Measurements from ENCODE around the gene DHRS2.
"Not testable (repeated sequence)": the region's sequence is repeated elsewhere in the genome, so short reads cannot be mapped to it uniquely, and the experiment has no call there.

Gene DHRS2

DNA sequence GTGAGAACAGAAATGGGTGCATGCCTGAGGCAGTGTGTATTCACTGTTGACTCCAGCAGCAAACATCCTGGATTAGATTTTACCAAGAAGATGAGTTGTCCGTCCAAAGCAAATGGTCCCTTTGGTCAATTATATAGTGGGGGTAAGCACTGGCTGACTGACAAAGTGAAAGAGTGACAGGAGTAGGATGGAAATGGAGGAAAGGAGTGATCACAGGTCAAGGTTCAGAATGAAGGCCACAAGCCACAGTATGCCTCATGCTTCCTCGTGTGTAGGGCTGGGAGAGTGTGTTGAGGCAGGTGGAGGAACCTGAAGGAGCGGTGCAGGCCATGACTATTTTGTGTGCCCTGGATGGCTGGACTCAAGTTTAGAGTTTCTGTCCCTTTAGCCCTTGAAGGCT, 14.3 kb downstream of the DHRS2 start:
- no peak for DNase-seq

DNA sequence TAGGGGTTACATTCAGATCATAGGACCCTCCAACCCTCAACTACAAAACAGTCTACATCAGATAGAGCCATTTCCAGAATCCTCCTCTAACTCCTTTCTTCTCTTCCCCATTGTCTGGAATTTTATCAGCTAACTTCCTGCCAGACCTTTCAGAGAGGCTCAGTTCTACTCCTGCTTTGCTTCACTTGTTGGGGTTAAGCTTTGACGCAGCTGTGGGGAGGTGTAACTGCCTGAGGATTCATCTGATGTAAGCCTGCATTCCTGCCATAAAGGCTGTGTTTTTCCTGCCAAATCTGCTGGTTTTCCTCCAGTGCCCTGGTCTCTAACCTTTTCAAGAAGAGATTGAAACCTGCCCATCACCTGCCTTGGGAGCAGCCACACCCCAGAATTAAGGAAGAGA, 16.9 kb downstream of the DHRS2 start:
- no peak for DNase-seq

DNA sequence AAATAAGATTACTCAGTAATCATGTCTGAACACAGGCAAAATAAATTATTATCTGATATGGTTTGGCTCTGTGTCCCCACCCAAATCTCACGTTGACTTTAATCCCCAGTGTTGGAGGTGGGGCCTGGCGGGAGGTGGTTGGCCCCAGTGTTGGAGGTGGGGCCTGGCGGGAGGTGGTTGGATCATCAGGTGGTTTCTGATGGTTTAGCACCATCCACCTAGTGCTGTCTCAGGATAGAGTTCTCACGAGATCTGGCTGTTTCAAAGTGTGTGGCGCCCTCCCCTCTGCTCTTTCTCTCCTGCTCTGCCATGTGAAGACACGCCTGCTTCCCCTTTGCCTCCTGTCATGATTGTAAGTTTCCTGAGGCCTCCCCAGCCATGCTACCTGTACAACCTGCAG, 18.1 kb downstream of the DHRS2 start:
- DNase-seq, result no peak

DNA sequence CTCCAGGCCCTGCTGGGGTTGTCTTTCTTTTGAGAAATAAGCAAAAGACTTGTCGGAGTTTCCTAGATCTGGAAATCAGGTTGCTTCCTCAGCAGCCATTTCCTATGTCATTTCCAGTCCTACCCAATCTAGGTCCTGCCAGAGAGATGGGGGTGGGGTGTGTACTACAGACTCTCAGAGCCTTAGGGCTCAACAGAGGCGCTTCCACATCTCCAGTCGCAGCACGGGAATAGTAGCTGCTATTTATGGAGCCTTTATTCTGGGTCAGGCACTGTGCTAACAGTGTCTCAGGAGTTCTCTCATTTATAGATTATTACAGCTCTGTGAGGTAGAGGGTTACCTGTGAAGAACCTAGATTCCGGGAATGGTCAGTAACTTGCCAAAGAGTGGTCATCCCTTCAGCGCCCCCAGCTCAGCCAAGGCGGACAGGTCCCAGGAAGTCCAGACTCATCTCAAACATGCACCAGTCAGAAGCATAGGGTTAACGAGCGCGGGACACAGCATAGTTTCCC, 21.9 kb downstream of the DHRS2 start:
- DNase-seq, result no peak

DNA sequence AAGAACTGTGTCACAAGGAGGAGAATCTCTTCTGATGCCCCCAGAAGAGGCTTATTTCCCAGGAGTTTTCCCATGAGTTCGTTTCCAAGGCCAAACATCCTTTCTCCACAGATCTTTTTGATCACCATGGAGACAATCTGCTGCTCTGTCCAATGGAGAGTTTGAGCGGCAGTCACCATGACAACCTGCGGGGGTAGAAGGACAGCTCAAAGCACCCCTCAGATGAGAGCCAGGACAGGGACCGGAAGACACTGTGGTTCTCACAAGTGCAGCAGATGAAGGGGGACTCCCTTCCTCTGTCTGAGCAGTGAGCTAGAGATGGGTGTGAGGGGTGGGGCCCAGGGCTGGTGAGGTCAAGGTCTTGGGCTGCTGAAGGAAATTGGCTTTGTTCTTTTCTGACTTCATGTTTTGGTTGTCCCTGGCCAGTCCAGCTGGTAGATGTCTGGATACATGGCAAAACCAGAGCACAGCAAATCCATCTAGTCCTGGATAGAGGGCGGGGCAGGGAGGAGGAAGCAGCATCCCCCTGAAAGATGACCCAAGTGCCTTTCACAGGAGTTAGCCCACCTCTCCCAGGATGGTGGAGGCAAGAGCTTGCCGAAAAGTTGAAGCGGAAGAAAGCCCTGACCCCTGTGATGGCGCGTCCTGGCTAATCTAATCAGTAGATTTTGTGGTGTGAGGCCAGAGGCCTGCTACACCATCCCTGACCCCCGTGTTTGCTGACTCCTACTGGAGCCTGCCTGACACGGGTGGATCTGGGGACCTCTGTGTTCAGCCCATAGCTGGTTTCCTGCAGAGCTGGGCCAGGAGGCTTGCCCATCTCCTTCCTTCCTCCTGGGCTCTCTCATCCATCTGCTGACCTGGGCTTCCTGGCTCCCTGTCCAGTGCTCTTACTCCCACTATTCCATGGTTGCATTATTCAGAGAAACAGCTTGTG, 24.4 kb downstream of the DHRS2 start:
- DNase-seq, result no peak

DNA sequence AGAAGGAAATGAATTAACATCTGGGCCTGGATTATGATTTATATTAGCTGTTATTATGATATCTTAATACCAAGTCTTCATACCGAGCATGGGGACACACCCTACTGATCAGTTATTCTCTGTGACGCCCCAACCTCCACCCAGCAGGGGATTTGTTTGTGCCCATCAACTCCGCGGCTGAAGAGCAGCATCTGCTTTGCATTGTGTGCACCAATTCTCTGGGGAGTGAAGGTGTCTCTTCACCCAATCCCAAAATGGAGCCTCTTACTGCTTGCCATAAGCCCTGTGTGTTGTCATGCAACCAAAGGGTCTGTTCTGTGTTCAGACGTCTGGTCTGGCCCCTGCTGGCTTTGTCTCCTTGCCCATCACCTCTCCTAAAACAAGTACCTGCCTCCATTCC, 25.4 kb downstream of the DHRS2 start:
- no peak for DNase-seq

DNA sequence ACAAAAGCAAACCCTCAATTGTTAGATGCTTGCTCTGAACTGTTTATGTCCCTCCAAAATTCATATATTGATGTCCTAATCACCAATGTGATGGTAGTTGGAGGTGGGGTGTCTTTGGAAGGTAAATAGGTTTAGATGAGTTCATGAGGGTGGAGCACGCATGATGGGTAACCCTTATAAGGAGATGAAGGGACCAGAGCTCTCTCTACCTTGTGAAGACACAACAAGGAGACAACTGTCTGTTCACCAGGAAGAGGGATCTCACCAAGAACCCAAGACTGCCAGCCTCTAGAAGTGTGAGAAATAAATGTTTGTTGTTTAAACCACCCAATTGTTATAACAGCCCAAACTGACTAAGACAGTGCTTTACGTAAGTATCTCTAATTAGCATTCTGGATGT, 27.0 kb downstream of the DHRS2 start:
- no peak for DNase-seq

DNA sequence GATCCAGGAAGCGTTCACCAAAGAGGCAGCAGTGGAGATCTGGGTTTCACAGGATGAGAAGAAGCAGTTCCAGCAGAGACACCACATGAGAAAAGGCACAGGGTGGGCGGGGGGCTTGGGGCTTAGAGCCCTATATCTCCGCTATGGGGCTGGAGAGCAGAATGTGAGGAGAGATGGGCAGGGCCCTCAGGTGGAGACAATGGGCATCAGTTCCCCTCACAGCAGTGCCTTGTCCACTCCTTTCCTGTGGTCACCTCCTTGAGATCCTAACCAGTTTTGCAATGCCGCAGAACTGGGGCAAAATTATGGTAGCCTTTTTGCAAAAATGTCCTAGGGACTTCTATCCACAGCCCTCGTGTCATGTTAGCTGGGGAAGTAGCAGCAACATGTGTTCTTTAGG, 27.5 kb downstream of the DHRS2 start:
- DNase-seq, result no peak

DNA sequence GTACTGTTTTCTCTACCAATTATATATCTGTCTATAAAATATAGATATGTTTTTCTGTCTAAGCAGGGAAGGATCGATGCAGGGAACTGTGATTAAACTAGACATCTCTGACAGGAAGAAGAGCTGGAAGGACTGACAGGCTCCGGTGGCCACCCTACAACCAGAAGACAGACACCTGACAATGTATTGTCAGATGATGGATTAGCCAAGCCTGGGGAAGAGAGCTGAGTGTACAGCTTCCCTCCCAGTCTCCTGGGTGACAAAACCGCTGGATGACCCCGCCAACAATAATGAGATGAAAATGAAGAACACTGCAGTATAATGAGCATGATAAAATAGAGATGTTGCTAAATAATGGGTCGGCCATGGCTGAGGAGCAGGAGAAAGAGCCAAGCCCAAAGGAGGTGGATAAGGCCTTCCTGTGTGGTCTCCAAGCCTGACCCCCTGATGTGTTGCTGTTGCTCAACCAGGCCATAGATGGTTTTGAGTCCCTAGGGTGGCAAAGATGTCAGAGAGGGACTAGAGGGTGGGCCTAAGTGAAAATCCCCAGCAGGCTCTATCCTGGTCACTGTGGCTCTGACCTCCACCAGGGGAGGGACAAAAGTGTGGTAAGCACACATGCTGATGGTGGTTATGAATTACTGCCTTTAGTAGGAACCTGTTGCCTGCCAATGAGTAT, 28.2 kb downstream of the DHRS2 start:
- DNase-seq, result no peak

DNA sequence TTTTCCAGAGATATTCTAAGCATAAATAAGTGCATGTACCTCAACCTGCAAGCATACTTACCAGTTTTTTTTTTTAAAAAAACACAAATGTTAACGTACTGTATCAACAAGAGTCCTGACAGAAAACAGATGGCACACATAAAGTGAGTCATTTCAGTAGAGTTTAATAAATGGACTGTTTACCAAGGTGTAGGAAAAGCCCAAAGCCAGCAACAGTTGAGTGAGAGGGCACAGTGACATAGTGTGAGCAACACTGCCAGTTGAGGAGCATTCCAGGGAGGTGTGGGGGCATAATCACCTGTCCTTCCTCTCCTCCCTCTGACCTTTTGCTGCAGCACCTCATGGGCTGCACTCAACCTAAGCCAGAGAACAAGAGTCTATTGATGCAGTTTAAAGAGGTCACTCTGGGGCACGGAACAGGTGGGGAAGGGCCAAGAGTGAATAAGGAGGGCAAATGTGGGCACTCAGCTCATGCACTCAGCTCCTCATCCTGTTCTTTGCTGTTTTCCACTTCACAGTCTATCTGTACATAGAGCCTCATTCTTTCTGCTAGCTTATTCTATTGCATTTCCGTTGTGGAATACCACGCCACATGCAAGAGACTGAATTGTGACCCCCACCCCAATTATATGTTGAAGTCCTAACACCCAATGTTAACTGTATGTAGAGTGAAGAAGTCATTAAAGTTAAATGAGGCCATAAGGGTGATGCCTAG, 29.3 kb downstream of the DHRS2 start:
- DNase-seq, result no peak

DNA sequence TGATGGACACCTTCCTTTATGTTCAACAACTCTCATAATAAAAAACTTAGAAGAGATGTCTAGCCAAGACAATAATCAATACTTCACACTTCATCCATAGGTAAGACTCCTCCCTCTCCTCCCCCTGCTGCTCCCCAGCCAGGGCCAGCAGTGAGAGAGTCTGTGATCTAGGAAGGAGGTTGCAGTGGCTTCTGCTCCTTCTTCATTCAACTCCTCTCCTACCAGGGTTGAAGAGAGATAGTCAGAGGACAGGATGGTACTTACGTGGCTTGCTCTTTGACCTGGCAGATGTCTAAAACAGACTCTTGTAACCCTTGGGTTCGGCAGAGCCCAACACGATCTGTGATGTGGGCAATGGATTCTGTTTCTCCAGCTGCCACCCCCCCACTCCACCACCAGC, 31.0 kb downstream of the DHRS2 start:
- DNase-seq, result no peak

DNA sequence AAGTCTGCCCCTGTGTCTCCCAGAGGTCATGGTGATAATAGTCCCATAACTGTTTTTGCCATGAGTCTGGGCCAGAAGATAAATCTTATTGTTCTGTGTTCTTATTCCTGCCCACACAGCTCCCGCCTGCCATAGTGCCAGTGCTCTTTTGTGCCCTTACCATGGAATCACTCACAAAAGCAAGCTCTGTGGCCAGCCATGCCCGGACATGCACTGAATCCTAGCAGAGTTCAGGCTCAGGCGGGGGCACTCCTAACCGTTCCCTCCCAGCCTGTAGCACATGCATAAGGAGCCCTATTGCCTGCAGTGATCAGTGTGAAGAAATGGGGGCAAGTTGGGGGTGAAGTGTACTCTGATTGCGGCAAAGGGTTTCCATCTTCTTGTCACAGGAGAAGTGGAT, 33.3 kb downstream of the DHRS2 start:
- no peak for DNase-seq

DNA sequence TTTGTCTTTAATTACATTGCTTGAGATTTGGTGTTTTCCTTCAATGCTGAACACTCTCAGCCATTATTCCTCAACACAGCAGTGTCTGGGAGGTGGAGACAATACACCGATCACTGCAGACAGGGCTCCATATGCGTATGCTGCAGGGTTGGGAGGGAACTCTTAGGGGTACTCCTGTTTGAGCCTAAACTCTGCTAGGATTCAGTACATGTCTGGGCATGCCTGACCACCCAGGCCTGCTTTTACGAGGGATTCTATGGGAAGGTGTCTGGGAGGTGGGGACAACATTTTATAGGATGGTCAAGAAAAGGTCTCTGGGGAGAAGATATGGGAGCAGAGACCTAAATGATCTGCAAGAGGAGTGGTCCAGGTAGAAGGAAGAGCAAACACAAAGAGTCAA, 34.3 kb downstream of the DHRS2 start:
- no peak for DNase-seq

DNA sequence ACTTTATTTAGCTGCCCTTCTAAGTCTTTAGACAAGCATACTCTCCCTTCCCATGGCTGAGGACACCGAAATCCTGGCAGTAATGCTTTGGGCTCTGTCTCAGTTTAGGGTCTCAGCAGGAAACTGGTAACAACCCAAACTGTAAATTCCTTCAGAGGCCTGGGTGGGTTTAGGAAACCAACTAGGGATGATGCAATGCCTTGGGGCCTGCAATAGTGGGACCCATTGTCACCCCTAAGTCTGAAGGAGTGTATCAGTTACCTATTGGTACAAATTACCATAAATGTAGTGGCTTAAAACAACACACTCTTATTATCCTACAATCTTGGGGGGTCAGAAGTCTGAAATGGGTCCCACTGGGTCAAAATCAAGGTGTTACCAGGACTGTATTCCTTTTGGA, 36.0 kb downstream of the DHRS2 start:
- DNase-seq, result no peak

DNA sequence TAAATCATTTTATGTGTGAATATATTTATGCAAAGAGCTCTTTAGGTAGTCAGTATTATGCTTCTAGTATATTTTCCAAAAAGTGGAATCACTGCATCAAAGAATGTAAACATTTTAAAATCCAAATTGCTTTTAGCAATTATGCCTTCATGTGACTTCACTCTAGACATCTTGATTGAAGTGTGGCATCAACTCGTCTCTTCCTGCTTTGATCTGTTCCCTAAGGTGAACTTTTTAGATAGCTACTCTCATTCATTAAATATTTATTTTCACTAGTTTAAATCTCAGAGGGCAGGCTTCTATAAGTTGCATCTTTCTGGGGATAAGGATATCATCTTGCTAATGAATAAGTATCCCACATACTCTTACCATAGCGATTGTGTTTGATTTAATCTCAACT, 39.2 kb downstream of the DHRS2 start:
- no peak for DNase-seq

DNA sequence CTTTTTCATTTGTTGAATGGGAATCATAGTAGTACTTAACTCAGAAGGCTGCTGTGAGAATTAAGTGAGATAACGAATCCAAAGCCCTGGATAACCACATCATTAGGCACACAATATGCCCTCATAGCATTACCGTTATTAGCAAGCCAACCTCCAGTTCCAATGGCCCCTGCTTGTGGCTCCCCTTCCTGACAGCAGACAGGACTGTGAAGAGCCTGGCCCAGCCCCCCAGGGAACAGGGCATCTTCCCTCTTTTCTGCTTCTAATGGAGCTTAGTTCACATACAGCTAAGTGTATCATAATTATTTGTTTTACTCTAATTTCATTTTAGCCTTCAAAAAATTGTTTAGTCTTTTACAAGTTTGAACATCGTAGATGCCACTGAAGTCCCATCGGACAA, 39.7 kb downstream of the DHRS2 start:
- no peak for DNase-seq

DNA sequence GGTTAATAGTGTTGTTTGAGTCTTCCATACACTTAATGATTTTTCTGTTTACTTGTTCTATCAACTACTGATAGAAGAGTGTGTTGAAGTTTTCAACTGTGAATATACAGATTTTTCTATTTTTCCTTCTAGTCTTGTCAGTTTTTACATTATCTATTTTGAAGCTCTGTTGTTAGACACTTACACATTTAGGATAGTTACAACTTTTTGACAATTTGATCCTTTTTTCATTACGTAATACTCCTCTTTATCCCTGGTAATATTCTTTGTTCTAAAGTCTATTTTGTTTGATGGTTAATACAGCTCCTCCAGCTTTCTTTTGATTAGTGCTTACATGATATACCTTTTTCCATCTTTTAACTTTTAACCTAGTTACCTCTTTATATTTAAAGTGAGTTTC, 45.2 kb downstream of the DHRS2 start:
- DNase-seq, result no peak

DNA sequence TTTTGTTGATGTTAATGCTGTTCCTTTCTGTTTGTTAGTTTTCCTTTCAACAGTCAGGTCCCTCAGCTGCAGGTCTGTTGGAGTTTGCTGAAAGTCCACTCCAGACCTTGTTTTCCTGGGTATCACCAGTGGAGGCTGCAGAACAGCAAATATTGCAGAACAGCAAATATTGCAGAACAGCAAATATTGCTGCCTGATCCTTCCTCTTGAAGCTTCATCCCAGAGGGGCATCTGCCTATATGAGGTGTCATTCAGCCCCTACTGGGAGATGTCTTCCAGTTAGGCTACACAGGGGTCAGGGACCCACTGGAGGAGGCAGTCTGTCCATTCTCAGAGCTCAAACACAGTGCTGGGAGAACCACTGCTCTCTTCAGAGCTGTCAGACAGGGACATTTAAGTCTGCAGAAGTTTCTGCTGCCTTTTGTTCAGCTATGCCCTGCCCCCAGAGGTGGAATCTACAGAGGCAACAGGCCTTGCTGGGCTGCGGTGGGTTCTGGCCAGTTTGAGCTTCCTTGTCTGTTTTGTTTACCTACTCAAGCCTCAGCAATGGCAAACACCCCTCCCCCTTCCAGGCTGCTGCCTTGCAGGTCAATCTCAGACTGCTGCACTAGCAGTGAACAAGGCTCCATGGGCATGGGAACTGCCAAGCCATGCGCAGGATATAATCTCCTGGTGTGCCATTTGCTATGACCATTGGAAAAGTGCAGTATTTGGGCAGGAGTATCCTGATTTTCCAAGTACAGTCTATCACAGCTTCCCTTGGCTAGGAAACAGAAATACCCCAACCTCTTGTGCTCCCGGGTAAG, 53.7 kb downstream of the DHRS2 start:
- DNase-seq, result not testable (repeated sequence)

DNA sequence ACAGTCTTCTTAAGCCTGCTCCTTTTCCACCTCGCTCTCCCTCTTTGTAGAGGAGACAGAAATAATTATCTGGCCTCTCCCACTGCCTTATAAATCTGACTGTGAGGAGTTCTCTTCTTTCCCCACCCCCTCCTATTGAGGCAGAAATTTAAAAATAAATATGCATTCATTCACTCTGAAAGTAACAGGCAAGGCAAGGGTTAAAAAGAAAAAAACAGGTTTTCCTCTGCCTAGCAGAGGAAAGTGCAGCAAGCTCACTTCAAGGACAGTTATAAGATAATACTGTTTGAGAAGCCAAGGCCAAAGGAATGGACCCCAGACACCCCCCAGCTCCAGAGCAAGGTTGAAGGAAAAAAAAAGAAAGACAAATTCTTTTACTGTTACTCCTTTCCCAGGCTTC, 56.3 kb downstream of the DHRS2 start:
- DNase-seq, result no peak

DNA sequence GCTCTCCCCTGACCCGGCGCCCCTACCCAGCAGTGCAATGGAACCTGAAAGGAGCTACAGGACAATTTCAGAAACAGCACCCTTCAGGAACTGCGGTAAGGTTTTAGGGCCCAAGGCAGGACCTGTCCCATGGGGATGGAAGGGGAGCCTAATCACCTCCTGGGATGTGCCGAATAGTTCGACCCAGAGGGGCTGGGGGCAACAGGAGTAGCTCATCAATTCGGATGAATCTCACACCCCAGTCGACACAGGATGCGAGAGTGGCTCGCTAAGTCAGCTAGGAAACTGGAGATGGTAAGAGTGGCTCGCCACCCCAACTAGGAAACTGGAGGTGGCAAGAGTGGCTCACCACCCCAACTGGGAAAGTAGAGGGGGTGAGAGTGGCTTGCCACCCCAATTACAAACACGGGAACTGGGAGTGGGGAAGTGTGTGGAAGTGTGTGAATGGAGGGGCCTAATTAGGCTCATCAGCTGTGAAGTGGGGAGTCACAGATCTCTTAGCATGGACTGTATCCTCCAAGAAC, 57.1 kb downstream of the DHRS2 start:
- no peak for DNase-seq

DNA sequence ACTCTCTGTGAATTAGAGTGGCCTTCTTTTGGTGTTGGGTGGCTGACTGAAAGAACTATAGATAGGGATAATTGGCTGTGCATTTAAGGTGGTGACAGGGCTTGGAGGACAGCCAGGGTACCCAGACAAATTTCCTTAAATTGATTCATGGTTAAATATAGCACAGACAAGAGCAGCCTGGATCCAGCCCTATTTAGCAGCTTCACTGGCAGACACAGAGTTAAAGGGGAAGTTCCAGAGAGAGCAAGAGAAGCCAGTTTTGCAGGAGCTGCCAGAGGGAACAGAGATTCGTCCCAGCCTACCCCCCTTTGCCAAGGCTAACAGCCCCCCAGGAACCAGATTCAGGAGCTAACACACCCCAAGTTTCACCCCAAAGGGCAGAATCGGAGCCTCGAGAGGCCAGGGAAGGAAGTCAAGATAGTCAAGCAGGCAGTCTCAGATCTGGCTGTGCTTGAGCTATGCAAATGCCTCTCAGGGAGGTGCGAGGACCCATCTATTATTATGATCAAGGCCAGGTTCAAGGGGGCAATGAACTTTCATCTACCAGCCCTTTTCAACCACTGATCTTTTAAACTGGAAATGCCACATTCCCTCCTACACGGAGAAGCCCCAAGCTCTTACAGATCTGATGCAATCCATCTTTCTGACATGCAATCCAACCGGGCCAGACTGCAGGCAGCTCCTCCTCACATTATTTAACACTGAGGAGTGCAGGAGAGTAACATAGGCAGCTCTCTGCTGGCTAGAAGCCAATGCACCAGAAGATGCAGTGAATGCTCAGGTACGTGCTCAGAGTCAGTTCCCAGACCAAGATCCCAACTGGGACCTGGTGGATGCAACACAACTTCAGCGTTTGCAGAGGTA, 58.2 kb downstream of the DHRS2 start:
- peak; percentile 27 for DNase-seq

All from NCI-H69 (cell line).